Measurements from ENCODE around the gene ZNF207.

Gene ZNF207

GRCh38 chr17:32349854-32350665 lies at the start of gene ZNF207:
Gene ZNF207, plus strand, starts transcription at chr17:32350157. Its CDS starts 129 bp downstream, at chr17:32350286.
- ATAC-seq, result peak; percentile 97

GRCh38 chr17:32302037-32302436 lies 47.9 kb upstream of the ZNF207 start:
- no peak for TF ChIP-seq BACH2 (CRISPR knock-in tag; IDR thresholded peaks at IDR 0.05; ENCODE audit: borderline replicate concordance)
- no peak for TF ChIP-seq TCF4 (CRISPR knock-in tag; IDR thresholded peaks at IDR 0.05; ENCODE audit: borderline replicate concordance)
- TF ChIP-seq OSR1 (CRISPR knock-in tag; IDR thresholded peaks at IDR 0.05), result no peak
- no peak for TF ChIP-seq ZFP30 (CRISPR knock-in tag; IDR thresholded peaks at IDR 0.05)
- TF ChIP-seq ARNTL (CRISPR knock-in tag; IDR thresholded peaks at IDR 0.05; ENCODE audit: borderline replicate concordance, low read depth), result no peak
- TF ChIP-seq ISL1 (CRISPR knock-in tag; IDR thresholded peaks at IDR 0.05), result no peak
- TF ChIP-seq PATZ1 (CRISPR knock-in tag; IDR thresholded peaks at IDR 0.05; ENCODE audit: borderline replicate concordance), result no peak
- no peak for TF ChIP-seq ZNF8 (CRISPR knock-in tag; IDR thresholded peaks at IDR 0.05)
- TF ChIP-seq CSDC2 (CRISPR knock-in tag; IDR thresholded peaks at IDR 0.05), result no peak
- no peak for TF ChIP-seq TSHZ2 (CRISPR knock-in tag; IDR thresholded peaks at IDR 0.05)
- no peak for TF ChIP-seq GLIS3 (CRISPR knock-in tag; IDR thresholded peaks at IDR 0.05)
- TF ChIP-seq, protein P1, sequence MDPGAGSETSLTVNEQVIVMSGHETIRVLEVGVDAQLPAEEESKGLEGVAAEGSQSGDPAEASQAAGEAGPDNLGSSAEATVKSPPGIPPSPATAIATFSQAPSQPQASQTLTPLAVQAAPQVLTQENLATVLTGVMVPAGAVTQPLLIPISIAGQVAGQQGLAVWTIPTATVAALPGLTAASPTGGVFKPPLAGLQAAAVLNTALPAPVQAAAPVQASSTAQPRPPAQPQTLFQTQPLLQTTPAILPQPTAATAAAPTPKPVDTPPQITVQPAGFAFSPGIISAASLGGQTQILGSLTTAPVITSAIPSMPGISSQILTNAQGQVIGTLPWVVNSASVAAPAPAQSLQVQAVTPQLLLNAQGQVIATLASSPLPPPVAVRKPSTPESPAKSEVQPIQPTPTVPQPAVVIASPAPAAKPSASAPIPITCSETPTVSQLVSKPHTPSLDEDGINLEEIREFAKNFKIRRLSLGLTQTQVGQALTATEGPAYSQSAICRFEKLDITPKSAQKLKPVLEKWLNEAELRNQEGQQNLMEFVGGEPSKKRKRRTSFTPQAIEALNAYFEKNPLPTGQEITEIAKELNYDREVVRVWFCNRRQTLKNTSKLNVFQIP (CRISPR knock-in tag; IDR thresholded peaks at IDR 0.05; ENCODE audit: borderline replicate concordance, low read depth), result no peak
- no peak for TF ChIP-seq ESRRG (CRISPR knock-in tag; IDR thresholded peaks at IDR 0.05)
- no peak for TF ChIP-seq RARB (CRISPR knock-in tag; IDR thresholded peaks at IDR 0.05)
- no peak for TF ChIP-seq PPARA (CRISPR knock-in tag; IDR thresholded peaks at IDR 0.05; ENCODE audit: borderline replicate concordance)
- no peak for ATAC-seq

More at GRCh38 chr17:32349854-32350665, at the start of gene ZNF207:
- no peak for TF ChIP-seq ARNTL (CRISPR knock-in tag; IDR thresholded peaks at IDR 0.05; ENCODE audit: borderline replicate concordance, low read depth)
- no peak for TF ChIP-seq CSRNP3 (CRISPR knock-in tag; IDR thresholded peaks at IDR 0.05)
- TF ChIP-seq, protein P1 (CRISPR knock-in tag; IDR thresholded peaks at IDR 0.05; ENCODE audit: borderline replicate concordance, low read depth), result 0 out of 2 replicates have a peak, but pooled peaks have one; percentile 28

GRCh38 chr17:32302860-32303649 lies 46.9 kb upstream of the ZNF207 start:
- peak; percentile 27; the same call in 1 of the 3 replicates for ATAC-seq

More at GRCh38 chr17:32302860-32303649, 46.9 kb upstream of the ZNF207 start:
- TF ChIP-seq ZFP30 (CRISPR knock-in tag; IDR thresholded peaks at IDR 0.05) (no peak), TCF4 (CRISPR knock-in tag; IDR thresholded peaks at IDR 0.05; ENCODE audit: borderline replicate concordance) (0 out of 2 replicates have a peak, but pooled peaks have one; percentile 13)
